A673 (cell line): ENCODE results near the gene COQ10A.

Experiments
- CTCF ChIP-seq: fragments of 300-800, 200-600 bp; sonication (generic); conservative IDR thresholded peaks from 2 replicates; pipeline ENCODE4 v1.5.1; 2017; ENCODE audit warnings: low read depth, mild to moderate bottlenecking, antibody characterized with exemption, low read length, moderate library complexity, mixed read lengths
- EZH2 ChIP-seq: fragments of 200-600 bp; sonication (generic); IDR thresholded peaks from 2 replicates; pipeline ENCODE4 v1.6.1; 2017; ENCODE audit warnings: borderline replicate concordance, low read depth, mild to moderate bottlenecking, mixed read lengths, antibody characterized with exemption, low read length; ENCODE audit not compliant: poor library complexity, severe bottlenecking

DNA sequence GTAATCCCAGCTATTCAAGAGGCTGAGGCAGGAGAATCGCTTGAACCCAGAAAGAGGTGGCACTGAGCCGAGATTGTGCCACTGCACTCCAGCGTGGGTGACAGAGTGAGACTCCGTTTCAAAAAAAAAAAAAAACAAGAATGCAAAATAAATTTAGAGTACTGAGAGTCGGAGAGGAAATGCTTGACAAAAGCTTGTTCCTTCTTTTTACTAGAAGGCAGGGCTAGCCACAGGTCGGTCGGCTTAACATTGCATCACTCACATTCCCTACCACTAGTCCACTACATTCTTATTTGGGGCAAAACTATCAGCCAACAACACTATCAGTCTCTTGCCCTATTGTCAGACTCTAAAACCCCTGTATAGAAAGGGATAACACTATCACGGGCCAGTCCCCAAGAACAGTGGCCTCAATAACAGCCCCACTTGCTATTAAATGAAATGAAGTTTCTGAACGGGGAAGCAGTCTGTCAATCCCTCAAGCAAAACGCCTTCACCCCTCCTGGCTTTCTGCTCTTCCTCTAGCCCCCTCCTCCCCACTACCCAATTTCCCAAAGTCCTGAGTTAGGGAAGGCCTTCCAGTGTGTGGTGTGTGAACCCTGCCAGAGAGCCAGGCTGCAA is 46.0 kb upstream of the COQ10A start:
- TF ChIP-seq CTCF (no peak), EZH2 (no peak)
